Suprapubic skin (tissue), 3 donors: ENCODE results near the gene GCC1.
"Not testable (repeated sequence)": the region's sequence is repeated elsewhere in the genome, so short reads cannot be mapped to it uniquely, and the experiment has no call there.

Source experiments
- POLR2A ChIP-seq, 2 donors: fragments of 450-650 bp; IDR thresholded peaks; one replicate each; pipeline ENCODE4 v1.6.1; 2017; ENCODE audit warnings: antibody characterized with exemption in 2 of 2, mild to moderate bottlenecking in 2 of 2, moderate library complexity in 2 of 2
- TF ChIP-seq, protein P1 (sequence below), 2 donors: fragments of 200-600 bp in 1 of 2; fragments of 450-650 bp in 1 of 2; sonication (generic) in 1 of 2; IDR thresholded peaks; one replicate each; pipeline ENCODE4 v1.5.1; 2016 to 2019; ENCODE audit warnings: antibody characterized with exemption in 2 of 2, mild to moderate bottlenecking in 1 of 2, moderate library complexity in 1 of 2

DNA sequence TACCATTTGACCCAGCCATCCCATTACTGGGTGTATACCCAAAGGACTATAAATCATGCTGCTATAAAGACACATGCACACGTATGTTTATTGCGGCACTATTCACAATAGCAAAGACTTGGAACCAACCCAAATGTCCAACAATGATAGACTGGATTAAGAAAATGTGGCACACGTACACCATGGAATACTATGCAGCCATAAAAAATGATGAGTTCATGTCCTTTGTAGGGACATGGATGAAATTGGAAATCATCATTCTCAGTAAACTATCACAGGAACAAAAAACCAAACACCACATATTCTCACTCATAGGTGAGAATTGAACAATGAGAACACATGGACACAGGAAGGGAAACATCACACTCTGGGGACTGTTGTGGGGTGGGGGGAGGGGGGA is 17.4 kb downstream of the GCC1 start:
- TF ChIP-seq, protein P1, sequence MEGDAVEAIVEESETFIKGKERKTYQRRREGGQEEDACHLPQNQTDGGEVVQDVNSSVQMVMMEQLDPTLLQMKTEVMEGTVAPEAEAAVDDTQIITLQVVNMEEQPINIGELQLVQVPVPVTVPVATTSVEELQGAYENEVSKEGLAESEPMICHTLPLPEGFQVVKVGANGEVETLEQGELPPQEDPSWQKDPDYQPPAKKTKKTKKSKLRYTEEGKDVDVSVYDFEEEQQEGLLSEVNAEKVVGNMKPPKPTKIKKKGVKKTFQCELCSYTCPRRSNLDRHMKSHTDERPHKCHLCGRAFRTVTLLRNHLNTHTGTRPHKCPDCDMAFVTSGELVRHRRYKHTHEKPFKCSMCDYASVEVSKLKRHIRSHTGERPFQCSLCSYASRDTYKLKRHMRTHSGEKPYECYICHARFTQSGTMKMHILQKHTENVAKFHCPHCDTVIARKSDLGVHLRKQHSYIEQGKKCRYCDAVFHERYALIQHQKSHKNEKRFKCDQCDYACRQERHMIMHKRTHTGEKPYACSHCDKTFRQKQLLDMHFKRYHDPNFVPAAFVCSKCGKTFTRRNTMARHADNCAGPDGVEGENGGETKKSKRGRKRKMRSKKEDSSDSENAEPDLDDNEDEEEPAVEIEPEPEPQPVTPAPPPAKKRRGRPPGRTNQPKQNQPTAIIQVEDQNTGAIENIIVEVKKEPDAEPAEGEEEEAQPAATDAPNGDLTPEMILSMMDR (IDR thresholded peaks at IDR 0.05): not testable (repeated sequence)
- TF ChIP-seq POLR2A (IDR thresholded peaks at IDR 0.05): not testable (repeated sequence)
